ENCODE data around the gene RYR2.
"Not testable (repeated sequence)": the region's sequence is repeated elsewhere in the genome, so short reads cannot be mapped to it uniquely, and the experiment has no call there.

The RYR2 gene

DNA sequence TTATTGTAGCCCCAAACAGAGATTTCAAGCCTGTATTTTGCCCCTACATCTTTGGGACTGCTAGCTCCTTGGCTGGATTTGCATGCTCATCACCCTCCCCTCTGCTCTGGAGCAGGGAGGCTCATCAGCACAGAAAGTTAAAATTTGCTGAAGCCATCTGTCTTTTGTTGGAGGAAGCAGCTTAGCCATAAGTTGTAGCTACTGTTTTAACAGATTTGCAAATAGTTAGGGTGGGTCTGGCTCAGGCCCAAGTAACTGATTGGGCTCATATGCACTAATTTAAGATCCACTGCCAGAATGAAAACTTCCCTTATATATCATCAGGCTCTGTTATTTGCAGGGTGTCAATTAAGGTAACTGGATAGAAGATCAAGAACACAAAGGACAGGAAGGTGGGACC is 541.8 kb downstream of the RYR2 start:
- DNase-seq (ENCODE audit: low spot score) (no peak), ATAC-seq (ENCODE audit: low read depth) (no peak)
- Histone ChIP-seq H3K9me3 (ENCODE audit: severe bottlenecking) (no peaks in the 10 kb centered on the region), H3K27ac (ENCODE audit: poor library complexity, severe bottlenecking) (no peak overlapping the region), H3K27me3 (ENCODE audit: insufficient read depth, poor library complexity, severe bottlenecking) (no peaks in the 10 kb centered on the region), H3K4me1 (ENCODE audit: insufficient read depth, poor library complexity, severe bottlenecking) (no peaks in the 10 kb centered on the region), H3K36me3 (ENCODE audit: low read depth) (no peaks in the 10 kb centered on the region), H3K4me3 (ENCODE audit: severe bottlenecking) (no peak overlapping the region)
- TF ChIP-seq, protein P1, sequence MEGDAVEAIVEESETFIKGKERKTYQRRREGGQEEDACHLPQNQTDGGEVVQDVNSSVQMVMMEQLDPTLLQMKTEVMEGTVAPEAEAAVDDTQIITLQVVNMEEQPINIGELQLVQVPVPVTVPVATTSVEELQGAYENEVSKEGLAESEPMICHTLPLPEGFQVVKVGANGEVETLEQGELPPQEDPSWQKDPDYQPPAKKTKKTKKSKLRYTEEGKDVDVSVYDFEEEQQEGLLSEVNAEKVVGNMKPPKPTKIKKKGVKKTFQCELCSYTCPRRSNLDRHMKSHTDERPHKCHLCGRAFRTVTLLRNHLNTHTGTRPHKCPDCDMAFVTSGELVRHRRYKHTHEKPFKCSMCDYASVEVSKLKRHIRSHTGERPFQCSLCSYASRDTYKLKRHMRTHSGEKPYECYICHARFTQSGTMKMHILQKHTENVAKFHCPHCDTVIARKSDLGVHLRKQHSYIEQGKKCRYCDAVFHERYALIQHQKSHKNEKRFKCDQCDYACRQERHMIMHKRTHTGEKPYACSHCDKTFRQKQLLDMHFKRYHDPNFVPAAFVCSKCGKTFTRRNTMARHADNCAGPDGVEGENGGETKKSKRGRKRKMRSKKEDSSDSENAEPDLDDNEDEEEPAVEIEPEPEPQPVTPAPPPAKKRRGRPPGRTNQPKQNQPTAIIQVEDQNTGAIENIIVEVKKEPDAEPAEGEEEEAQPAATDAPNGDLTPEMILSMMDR (IDR thresholded peaks at IDR 0.05; ENCODE audit: poor library complexity, severe bottlenecking), result no peak

DNA sequence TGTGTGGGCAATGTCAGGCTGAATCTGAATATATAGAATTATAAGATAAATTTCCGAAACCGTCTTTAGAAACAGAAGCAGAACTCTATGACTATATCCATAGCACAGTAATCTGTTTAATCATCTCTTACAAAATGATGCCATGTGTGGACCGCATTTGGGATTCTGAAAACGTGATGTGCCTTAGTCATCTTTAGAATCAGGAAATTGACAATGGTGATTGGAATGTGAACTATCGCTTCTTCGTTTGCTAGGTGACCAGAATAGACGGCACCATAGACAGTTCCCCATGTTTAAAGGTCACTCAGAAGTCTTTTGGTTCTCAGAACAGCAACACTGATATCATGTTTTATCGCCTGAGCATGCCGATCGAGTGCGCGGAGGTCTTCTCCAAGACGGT is 548.4 kb downstream of the RYR2 start:
- no peak overlapping the region for H3K27ac ChIP-seq (ENCODE audit: poor library complexity, severe bottlenecking)
- peaks cover 4% of the 10 kb centered on the region for H3K27me3 ChIP-seq (ENCODE audit: insufficient read depth, poor library complexity, severe bottlenecking)
- H3K4me3 ChIP-seq (ENCODE audit: severe bottlenecking), result no peak overlapping the region
- no peaks in the 10 kb centered on the region for H3K4me1 ChIP-seq (ENCODE audit: insufficient read depth, poor library complexity, severe bottlenecking)
- H3K36me3 ChIP-seq (ENCODE audit: low read depth), result no peaks in the 10 kb centered on the region
- TF ChIP-seq, protein P1 (IDR thresholded peaks at IDR 0.05; ENCODE audit: poor library complexity, severe bottlenecking), result no peak
- no peak for DNase-seq (ENCODE audit: low spot score)
- ATAC-seq (ENCODE audit: low read depth), result peak; percentile 27; the same call in 1 of the 3 replicates
- H3K9me3 ChIP-seq (ENCODE audit: severe bottlenecking), result no peaks in the 10 kb centered on the region

- DNase-seq (ENCODE audit: low spot score) (no peak), ATAC-seq (ENCODE audit: low read depth) (no peak)
- TF ChIP-seq, protein P1 (IDR thresholded peaks at IDR 0.05; ENCODE audit: poor library complexity, severe bottlenecking), result no peak
- H3K4me1 ChIP-seq (ENCODE audit: insufficient read depth, poor library complexity, severe bottlenecking), result no peaks in the 10 kb centered on the region
- H3K9me3 ChIP-seq (ENCODE audit: severe bottlenecking), result no peaks in the 10 kb centered on the region
- no peaks in the 10 kb centered on the region for H3K36me3 ChIP-seq (ENCODE audit: low read depth)
- H3K27me3 ChIP-seq (ENCODE audit: insufficient read depth, poor library complexity, severe bottlenecking), result peaks cover 4% of the 10 kb centered on the region
- no peak overlapping the region for H3K27ac ChIP-seq (ENCODE audit: poor library complexity, severe bottlenecking)
- no peak overlapping the region for H3K4me3 ChIP-seq (ENCODE audit: severe bottlenecking)
These were observed 549.4 kb downstream of the RYR2 start for GRCh38 chr1:237591353-237591752.

GRCh38 chr1:237603036-237603568 is 561.1 kb downstream of the RYR2 start:
- not testable (repeated sequence) for DNase-seq (ENCODE audit: low spot score); H3K4me1 ChIP-seq (ENCODE audit: insufficient read depth, poor library complexity, severe bottlenecking); H3K36me3 ChIP-seq (ENCODE audit: low read depth); ATAC-seq (ENCODE audit: low read depth); H3K27ac ChIP-seq (ENCODE audit: poor library complexity, severe bottlenecking); H3K9me3 ChIP-seq (ENCODE audit: severe bottlenecking); H3K4me3 ChIP-seq (ENCODE audit: severe bottlenecking); H3K27me3 ChIP-seq (ENCODE audit: insufficient read depth, poor library complexity, severe bottlenecking)

DNA sequence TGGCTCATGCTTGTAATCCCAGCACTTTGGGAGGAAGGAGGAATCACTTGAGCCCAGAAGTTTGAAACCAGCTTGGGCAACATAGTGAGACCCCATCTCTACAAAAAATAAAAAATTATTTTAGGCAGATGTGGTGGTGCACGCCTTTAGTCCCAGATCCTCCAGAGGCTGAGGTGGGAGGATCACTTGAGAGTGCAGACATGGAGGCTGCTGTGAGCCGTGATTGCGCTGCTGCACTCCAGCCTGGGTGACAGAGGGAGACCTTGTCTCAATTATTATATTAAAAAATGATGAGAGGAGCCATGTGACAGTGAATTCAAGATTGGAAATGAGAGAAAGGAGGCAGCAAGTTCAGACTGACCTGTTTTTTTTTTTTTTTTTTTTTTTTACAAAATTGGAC is 566.4 kb downstream of the RYR2 start:
- TF ChIP-seq, protein P1 (IDR thresholded peaks at IDR 0.05; ENCODE audit: poor library complexity, severe bottlenecking), result no peak
- Histone ChIP-seq H3K4me1 (ENCODE audit: insufficient read depth, poor library complexity, severe bottlenecking) (no peaks in the 10 kb centered on the region), H3K36me3 (ENCODE audit: low read depth) (no peaks in the 10 kb centered on the region), H3K27me3 (ENCODE audit: insufficient read depth, poor library complexity, severe bottlenecking) (no peaks in the 10 kb centered on the region), H3K4me3 (ENCODE audit: severe bottlenecking) (no peak overlapping the region), H3K27ac (ENCODE audit: poor library complexity, severe bottlenecking) (no peak overlapping the region), H3K9me3 (ENCODE audit: severe bottlenecking) (no peaks in the 10 kb centered on the region)
- no peak for ATAC-seq (ENCODE audit: low read depth)
- DNase-seq (ENCODE audit: low spot score), result no peak
